Progenitor cell of endocrine pancreas (in vitro differentiated cells): ENCODE results near the gene SGPP2. TPM values are rescaled to one million over a fixed set of nuclear protein-coding genes. Genes with fewer than 3 reads are reported as not detected.

ENCODE experiments used
- DNase-seq: peaks from one replicate; pipeline ENCODE4 v3.0.0; 2021; ENCODE audit warnings: low spot score; ENCODE audit not compliant: unreplicated experiment
- H3K27ac Mint-ChIP-seq: 2 replicates; pipeline ENCODE4 v1.8.0; 2021; ENCODE audit warnings: mild to moderate bottlenecking, moderate library complexity, mixed read lengths
- H3K27me3 Mint-ChIP-seq: 2 replicates; pipeline ENCODE4 v1.8.0; 2021; ENCODE audit warnings: mixed read lengths
- H3K36me3 Mint-ChIP-seq: 2 replicates; pipeline ENCODE4 v1.8.0; 2022; ENCODE audit warnings: mixed read lengths; ENCODE audit not compliant: insufficient read depth
- H3K4me1 Mint-ChIP-seq: 2 replicates; pipeline ENCODE4 v1.8.0; 2021; ENCODE audit warnings: low read depth, mixed read lengths
- H3K4me3 Mint-ChIP-seq: 2 replicates; pipeline ENCODE4 v1.8.0; 2021; ENCODE audit warnings: low read depth, mild to moderate bottlenecking, moderate library complexity, mixed read lengths
- H3K9me3 Mint-ChIP-seq: 2 replicates; pipeline ENCODE4 v1.8.0; 2021; ENCODE audit warnings: low read depth, mixed read lengths
- CTCF ChIP-seq: fragments of 200-600 bp; sonication (generic); IDR thresholded peaks from one replicate; pipeline ENCODE4 v1.5.0; 2021; ENCODE audit warnings: antibody characterized with exemption, mild to moderate bottlenecking; ENCODE audit not compliant: unreplicated experiment
- total RNA-seq: library from RNA; stranded (reverse); gene quantifications from 2 replicates; pipeline ENCODE4 v1.2.1, GENCODE V29; 2021

SGPP2 gene
- total RNA-seq, 1 donor from 2014 or later: 19.8 TPM

- H3K9me3 Mint-ChIP-seq: peaks cover 6% of the 10 kb centered on the region
- H3K4me3 Mint-ChIP-seq: no peak overlapping the region
Observed at GRCh38 chr2:222525811-222526210, 101.5 kb downstream of the SGPP2 start.

GRCh38 chr2:222526480-222527277 is 102.3 kb downstream of the SGPP2 start:
- no peaks in the 10 kb centered on the region for H3K4me1 Mint-ChIP-seq
- peaks cover 10% of the 10 kb centered on the region for H3K36me3 Mint-ChIP-seq
- no peak overlapping the region for H3K4me3 Mint-ChIP-seq
- no peaks in the 10 kb centered on the region for H3K27me3 Mint-ChIP-seq
- no peak for DNase-seq
- peaks cover 6% of the 10 kb centered on the region for H3K9me3 Mint-ChIP-seq
- no peak overlapping the region for H3K27ac Mint-ChIP-seq
- no peak for TF ChIP-seq CTCF

More at GRCh38 chr2:222525811-222526210, 101.5 kb downstream of the SGPP2 start:
- H3K27ac Mint-ChIP-seq: no peak overlapping the region
- no peak for TF ChIP-seq CTCF
- no peak for DNase-seq
- H3K36me3 Mint-ChIP-seq: peaks cover 10% of the 10 kb centered on the region
- H3K4me1 Mint-ChIP-seq: no peaks in the 10 kb centered on the region
- H3K27me3 Mint-ChIP-seq: no peaks in the 10 kb centered on the region

GRCh38 chr2:222532315-222532714 is 108.0 kb downstream of the SGPP2 start:
- no peak overlapping the region for H3K4me3 Mint-ChIP-seq
- H3K27me3 Mint-ChIP-seq: no peaks in the 10 kb centered on the region
- H3K27ac Mint-ChIP-seq: no peak overlapping the region
- peaks cover 3% of the 10 kb centered on the region for H3K9me3 Mint-ChIP-seq
- TF ChIP-seq CTCF: no peak
- peaks cover 5% of the 10 kb centered on the region for H3K36me3 Mint-ChIP-seq
- H3K4me1 Mint-ChIP-seq: no peaks in the 10 kb centered on the region
- DNase-seq: no peak

- H3K27me3 Mint-ChIP-seq: no peaks in the 10 kb centered on the region
- DNase-seq: no peak
- H3K9me3 Mint-ChIP-seq: no peaks in the 10 kb centered on the region
- no peak overlapping the region for H3K27ac Mint-ChIP-seq
- no peak overlapping the region for H3K4me3 Mint-ChIP-seq
- TF ChIP-seq CTCF: no peak
- peaks cover 1% of the 10 kb centered on the region for H3K36me3 Mint-ChIP-seq
- H3K4me1 Mint-ChIP-seq: no peaks in the 10 kb centered on the region
Observed at GRCh38 chr2:222535477-222535876, 111.1 kb downstream of the SGPP2 start.

DNA sequence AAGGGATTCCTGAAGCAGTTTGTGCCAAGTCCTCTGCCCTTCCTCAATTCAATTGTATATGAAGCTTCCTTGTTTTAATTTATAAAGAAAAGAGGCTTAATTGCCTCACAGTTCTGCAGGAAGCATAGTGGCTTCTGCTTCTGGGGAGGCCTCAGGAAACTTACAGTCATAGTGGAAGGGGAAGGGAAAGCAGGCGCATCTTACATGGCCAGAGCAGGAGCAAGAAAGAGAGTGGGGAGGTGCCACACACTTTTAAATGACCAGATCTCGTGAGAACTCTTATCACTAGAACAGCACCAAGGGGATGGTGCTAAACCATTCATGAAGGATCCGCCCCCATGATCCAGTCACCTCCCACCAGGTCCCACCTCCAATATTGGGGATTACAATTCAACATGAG is 114.2 kb downstream of the SGPP2 start:
- Mint-ChIP-seq H3K4me1 (no peaks in the 10 kb centered on the region), H3K4me3 (no peak overlapping the region), H3K27ac (no peak overlapping the region)

More for the DNA sequence above, 114.2 kb downstream of the SGPP2 start:
- Mint-ChIP-seq H3K9me3 (no peaks in the 10 kb centered on the region), H3K27me3 (peaks cover 4% of the 10 kb centered on the region), H3K36me3 (peaks cover 1% of the 10 kb centered on the region)
- no peak for TF ChIP-seq CTCF
- DNase-seq: no peak
